GM13977 (cell line): Measurements from ENCODE around the gene NAGPA.

Experiments
- DNase-seq: peaks from one replicate; pipeline ENCODE4 v3.0.0; 2012; ENCODE audit warnings: low spot score
- in situ Hi-C: fragments of 300-500 bp; cut with MboI; formaldehyde crosslinking; loops from one replicate; pipeline ENCODE4 v1.12.0; 2022; ENCODE audit warnings: low sequenced_read_pairs, low pct_unique_long_range_greater_than_20kb, mixed read lengths, inconsistent platforms; ENCODE audit not compliant: unreplicated experiment
- TF ChIP-seq, protein P1 (sequence below): IDR thresholded peaks from 2 replicates; pipeline ENCODE4 v1.5.1; 2012; ENCODE audit warnings: mild to moderate bottlenecking, control low read depth; ENCODE audit not compliant: insufficient read depth; ENCODE audit errors: extremely low read depth, missing control alignments

Gene NAGPA

GRCh38 chr16:5028950-5029475 is 4.7 kb downstream of the NAGPA start:
- DNase-seq = no peak
- in situ Hi-C loops = no loop called here
- TF ChIP-seq, protein P1, sequence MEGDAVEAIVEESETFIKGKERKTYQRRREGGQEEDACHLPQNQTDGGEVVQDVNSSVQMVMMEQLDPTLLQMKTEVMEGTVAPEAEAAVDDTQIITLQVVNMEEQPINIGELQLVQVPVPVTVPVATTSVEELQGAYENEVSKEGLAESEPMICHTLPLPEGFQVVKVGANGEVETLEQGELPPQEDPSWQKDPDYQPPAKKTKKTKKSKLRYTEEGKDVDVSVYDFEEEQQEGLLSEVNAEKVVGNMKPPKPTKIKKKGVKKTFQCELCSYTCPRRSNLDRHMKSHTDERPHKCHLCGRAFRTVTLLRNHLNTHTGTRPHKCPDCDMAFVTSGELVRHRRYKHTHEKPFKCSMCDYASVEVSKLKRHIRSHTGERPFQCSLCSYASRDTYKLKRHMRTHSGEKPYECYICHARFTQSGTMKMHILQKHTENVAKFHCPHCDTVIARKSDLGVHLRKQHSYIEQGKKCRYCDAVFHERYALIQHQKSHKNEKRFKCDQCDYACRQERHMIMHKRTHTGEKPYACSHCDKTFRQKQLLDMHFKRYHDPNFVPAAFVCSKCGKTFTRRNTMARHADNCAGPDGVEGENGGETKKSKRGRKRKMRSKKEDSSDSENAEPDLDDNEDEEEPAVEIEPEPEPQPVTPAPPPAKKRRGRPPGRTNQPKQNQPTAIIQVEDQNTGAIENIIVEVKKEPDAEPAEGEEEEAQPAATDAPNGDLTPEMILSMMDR = no peak

DNA sequence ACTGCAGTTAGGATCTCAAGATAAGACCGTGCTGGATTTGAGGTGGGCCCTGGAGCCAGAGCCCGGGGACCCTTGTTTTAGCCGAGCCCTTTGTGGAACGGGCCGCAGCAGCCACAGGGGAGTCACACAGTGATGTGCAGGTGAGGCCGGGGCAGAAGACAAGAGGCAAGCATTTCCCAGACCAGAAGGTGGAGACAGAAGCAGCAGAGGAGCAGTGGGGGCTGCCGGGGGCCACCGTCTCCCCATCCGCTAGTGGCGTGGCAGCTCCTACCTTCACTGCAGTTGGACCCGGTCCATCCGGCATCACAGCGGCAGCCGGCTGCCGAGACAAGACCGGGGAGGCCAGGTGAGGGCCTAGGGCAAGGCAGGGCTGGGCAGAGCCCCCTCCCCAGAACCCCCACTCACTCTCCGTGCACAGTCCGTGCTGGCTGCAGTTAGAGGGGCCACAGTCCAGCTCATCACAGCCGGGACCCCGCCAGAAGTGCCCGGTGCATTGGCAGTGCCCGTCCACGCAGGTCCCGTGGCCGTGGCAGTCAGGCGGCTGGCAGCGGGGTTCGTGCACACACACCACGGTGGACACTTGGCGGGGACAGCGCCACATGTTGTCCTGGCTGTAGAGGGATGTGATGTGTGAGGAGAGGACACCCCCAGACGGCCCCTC is 6.0 kb downstream of the NAGPA start:
- in situ Hi-C loops = no loop called here
- no peak for DNase-seq
- TF ChIP-seq, protein P1 = no peak

DNA sequence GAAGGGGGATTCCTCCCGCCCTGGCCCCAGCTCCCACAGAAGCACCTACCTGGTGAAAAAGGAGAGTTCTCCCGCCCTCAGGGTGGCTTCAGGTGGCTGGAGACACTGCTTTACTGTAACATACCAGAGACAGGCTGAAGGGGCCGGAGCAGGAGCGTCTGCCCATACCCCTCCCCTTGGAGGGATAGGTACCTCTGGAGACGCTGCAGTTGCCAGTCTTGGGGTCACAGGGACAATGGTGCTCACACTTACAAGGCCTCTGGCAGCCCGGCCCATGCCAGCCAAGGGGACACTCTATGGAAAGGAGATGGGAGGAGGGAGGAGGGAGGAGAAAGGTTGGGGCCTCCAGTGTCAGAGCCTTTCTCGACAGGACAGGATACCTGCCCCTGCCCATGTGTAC is 6.6 kb downstream of the NAGPA start:
- DNase-seq = no peak
- TF ChIP-seq, protein P1 = no peak
- in situ Hi-C loops = no loop called here

- in situ Hi-C loops = no loop called here
- no peak for DNase-seq
- TF ChIP-seq, protein P1 = no peak
These were observed 7.1 kb downstream of the NAGPA start for GRCh38 chr16:5026664-5027063.

DNA sequence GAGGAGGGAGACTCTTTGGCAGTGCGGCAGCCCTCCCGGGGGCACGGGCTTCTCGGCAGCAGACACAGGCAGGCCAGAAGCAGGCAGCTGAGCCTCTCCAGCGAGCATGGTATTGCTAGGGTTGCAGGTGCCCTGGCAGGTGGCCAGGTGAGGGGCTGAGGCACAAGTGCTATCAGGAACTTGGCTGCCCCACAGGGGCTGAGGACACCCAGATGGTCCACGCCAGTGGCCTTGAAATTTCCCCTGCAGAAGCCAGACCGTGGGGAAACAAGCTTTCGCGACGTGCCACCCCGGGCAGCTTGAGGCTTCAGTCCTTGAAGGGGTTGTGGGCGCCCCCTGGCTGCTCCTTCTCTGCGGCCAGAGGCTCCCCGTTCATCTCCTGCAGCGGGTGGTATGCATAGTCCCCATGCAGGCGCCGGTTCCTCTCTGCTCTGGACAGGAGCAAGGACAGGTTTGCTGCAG is 8.5 kb downstream of the NAGPA start:
- no peak for DNase-seq

GRCh38 chr16:5024632-5025031 is 9.1 kb downstream of the NAGPA start:
- DNase-seq = no peak
- in situ Hi-C loops = no loop called here
- TF ChIP-seq, protein P1 = no peak

More for the DNA sequence above, 8.5 kb downstream of the NAGPA start:
- in situ Hi-C loops = no loop called here
- TF ChIP-seq, protein P1 = peak; percentile 26
